Activated CD8-positive, alpha-beta memory T cell treated with anti-CD3 and anti-CD28 coated beads, Interleukin-2, amount 50 U/mL, for 24 hours (primary cell): ENCODE results near the gene KANK3.
"Not testable (repeated sequence)": the region's sequence is repeated elsewhere in the genome, so short reads cannot be mapped to it uniquely, and the experiment has no call there.

Experiments
- DNase-seq: peaks from one replicate; pipeline ENCODE4 v3.0.0-alpha.2; 2020; ENCODE audit errors: extremely low read depth

The KANK3 gene

DNA sequence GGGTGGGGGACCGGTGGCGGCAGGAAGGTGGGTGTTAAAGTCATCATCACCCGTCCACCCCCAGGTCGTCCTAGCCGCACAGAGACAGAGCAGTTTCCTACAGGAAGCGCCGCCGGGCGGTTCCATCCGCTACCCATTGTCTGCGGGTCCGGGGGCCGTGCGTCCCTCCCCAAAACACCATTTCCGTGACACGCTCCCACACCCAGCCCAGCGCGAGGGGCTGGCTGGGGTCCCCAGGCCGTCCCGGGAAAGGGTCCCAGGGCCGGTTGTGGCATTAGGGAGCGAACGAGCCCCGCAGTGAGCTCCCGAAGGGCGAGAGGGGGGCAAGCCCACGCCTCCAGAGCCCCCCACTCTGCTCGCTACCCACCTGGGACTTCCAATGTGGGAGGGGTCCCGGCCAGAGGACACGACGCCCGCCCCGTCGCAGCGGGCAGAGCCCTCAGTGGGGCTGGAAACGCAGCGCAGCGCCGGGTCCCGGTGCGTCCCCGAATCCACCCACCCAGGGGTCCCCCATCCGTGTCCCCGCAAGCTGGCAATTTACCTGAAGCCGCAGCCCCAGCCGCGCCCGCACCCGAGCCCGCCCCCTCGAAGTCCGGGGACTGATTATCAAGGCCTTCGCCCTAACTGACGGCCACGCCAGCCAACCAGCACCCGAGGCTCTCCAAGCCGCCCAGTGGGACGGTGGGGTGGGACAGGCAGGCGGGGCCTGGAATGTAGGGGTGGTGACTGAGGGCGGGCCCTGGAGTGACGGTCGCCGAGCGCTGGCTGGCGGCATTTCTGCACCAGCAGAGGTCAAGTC, at the start of gene KANK3:
Gene KANK3, minus strand, starts transcription at position 579 of the 799 bp plus-strand sequence. CDS start 5,434 bp downstream, outside the sequence.
- peak; percentile 81 for DNase-seq

DNA sequence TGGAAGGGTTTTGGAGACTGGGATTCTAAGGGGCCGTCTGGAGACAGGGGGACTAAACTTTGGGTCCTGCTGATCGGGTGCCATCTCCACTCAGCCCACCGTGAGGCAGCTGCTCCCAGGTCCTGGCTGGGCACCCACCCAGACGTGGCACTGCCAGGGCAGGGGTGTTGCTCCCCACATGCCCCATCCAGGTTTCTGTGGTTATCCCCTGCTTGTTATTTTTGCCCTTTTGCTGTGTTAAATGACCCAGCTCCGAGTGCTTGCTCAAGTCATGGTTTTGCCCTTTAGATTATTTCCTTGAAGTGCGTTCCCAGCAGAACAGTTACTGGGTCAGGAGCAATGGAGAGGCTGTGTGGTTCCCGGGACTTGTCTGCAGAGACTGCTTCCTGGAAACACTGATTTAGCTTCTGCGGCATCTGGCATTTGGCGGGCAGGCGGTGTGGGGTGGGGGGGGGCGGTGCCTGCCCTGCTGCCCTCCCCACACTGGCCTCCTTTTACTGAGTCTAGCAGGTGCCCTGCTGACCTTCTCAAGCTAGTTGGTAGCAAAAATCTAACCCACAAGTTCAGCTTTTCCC, 49.0 kb upstream of the KANK3 start:
- no peak for DNase-seq

DNA sequence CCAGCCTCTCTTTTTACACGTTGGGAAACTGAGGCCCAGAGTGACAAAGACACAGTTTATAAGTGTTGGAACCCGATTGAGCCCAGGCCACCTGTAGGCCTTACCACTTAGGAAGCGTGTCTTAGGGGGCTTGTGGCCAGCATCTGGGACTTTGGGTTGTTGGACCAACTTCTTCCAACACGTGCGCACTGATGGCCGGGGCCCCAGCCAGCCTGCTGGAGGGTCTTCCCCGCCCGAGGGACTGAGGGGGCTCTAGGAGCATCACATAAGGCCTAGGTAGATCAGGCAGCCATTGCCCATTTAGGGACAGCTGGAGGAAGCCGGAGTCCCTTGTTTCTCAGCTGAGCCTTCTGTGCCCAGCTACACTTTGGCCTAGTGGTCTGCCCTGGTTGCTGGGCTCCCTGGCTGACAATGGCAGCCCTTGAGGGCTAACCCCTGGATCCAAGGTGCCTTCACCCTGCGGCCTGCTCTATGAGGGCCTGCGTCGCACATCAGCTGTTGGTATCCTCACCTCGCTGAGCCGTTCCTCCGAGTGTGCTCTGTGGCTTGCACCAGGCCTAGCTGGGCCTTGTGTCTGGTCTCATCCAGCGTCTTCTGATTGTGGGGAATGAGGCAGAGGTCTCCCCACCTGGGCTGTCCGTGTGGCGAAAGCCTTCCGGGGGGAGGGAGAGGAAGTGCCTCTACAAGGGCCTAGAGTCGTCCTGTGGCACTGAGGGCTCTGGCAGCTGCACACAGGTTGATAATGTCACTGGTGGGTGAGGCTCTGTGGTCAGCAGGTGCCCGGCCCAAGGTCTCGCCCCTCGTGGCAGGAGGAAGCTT, 48.3 kb upstream of the KANK3 start:
- no peak for DNase-seq

DNA sequence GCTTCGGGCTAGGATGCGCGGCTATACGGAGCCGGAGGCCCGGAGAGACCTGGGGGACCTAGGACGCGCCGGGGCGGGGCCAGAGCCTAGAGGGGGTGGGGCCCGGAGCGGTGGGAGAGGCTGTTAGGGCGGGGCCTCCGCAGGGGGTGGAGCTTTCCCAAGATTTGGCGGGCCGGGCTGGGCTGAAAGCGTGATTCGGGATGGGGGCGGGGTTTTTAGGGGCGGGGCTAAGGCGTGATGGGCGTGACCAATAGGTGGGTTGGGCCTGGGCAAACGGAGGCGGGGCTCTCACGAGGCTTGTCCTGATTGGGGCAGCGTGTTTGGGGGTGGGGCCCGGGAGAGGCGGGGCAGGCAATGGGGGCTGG, 47.5 kb upstream of the KANK3 start:
- DNase-seq: peak; percentile 73

DNA sequence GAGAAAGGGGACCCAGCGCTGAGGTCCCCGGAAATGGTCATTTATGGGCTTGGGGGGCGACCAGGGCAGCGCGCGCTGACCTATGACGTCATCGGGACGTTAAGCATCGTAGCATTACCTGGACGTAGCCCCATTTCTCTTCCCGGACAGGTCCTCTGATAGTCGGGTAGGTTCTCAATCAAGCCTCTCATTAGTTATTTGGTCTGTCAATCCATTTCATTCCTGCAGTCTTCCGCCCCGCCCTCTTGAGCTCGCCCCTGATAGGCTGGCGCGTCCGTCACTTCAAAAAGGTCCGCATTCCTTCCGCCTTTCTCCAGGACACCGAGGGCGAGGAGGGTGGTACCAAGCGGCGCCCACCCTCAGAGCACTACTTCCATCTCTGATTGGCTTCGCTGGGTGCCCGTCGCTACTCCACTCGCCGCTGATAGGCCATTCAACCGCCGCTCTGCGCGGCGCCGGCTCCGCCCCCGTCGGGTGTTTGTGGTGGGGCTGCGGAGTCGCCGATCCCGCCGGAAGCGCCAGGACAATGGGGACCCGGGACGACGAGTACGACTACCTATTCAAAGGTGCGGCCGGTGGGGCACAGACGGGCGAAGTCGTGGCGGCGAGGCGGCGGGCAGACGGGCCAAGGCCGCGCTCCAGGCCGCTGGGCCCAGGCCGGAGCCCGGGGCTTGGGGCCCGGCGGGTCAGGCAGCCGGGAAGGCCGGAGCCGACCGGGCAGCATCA, 47.0 kb upstream of the KANK3 start, which contains the start of gene RAB11B:
Gene RAB11B, plus strand, starts transcription at position 470 of the 726 bp plus-strand sequence. Its CDS starts 57 bp downstream, at position 527.
- peak; percentile 96 for DNase-seq

DNA sequence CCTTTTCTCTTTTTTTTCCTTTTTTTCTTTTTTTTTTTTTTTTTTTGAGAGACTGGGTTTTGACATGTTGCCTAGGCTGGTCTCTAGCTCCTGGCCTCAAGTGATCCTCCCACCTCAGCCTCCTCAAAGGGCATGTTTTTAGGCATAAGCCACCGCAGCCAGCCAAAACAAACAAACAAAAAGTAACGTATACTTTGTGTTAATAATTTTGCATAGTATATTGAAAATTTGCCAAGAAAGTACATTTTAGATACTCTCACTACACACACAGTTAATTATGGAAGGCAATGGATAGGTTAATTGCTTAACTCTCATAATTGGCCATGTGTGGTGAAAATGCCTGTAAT, 45.5 kb upstream of the KANK3 start:
- no peak for DNase-seq

DNA sequence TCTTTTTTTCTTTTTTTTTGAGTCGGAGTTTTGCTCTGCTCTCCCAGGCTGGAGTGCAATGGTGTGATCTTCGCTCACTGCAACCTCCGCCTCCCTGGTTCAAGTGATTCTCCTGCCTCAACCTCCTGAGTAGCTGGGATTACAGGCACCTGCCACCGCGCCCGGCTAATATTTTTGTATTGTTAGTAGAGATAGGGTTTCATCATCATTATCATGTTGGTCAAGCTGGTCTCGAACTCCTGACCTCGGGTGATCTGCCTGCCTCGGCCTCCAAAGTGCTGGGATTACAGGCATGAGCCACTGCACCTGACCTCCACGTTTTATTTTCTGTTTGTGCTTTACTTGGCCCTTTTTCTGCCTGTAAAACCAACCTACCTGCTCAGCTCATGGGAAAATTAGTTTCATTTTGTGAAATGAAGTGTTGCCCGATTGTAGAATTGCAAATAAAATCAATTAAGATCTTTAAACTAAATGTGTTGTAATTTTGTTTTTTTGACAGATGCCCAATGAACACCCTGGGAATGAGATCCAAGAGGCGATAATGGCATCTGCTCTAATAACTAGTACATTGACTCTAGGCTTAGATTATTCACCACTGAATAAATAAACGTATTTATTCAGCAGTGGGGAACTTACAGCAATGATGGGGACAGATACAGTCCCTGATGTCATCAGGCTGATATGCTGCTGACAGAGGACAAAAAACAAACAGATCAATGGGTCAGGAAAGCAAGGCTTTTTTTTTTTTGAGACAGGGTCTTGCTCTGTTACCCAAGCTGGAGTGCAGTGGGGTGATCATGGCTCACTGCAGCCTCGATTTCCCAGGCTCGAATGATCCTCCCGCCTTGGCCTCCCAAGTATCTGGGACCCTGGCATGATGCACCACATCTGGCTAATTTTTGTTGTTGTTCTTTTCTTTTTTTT, 44.9 kb upstream of the KANK3 start:
- DNase-seq: no peak

DNA sequence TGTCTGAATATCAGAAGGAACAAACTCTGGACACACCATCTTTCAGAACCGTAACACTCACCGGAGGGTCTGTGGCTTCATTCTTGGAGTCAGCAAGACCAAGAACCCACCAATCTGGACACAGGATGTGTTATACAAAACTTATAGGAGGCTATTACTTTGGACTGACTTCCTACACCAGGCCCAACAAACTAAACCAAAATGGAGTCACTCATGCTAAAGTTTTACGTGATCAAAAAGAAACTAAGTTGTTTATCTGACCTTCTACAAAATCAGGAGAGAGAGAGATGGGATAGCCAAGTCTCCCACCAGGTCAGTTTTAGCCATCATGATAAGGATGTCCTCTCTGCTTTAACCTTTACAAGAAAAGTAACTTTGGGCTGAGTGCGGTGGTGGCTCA, 43.9 kb upstream of the KANK3 start:
- no peak for DNase-seq

DNA sequence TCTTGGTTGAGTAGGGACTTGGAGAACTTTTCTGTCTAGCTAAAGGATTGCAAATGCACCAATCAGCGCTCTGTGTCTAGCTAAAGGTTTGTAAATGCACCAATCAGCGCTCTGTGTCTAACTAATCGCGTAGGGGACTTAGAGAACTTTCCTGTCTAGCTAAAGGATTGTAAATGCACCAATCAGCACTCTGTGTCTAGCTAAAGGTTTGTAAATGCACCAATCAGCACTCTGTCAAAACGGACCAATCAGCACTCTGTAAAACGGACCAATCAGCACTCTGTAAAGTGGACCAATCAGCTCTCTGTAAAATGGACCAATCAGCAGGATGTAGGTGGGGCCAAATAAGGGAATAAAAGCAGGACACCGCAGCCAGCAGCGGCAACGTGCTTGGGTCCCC, 43.4 kb upstream of the KANK3 start:
- DNase-seq: not testable (repeated sequence)

DNA sequence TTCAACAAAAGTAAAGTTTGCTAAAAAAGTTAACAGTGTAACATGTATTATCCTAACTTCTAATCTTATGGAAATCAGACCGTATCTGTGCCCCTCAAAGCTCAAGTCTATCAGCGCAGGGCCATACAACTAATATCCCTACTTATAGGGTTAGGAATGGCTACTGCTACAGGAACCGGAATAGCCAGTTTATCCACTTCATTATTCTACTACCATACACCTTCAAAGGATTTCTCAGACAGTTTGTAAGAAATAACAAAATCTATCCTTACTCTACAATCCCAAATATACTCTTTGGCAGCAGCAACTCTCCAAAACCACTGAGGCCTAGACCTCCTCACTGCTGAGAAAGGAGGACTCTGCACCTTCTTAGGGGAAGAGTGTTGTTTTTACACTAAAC, 42.5 kb upstream of the KANK3 start:
- not testable (repeated sequence) for DNase-seq

DNA sequence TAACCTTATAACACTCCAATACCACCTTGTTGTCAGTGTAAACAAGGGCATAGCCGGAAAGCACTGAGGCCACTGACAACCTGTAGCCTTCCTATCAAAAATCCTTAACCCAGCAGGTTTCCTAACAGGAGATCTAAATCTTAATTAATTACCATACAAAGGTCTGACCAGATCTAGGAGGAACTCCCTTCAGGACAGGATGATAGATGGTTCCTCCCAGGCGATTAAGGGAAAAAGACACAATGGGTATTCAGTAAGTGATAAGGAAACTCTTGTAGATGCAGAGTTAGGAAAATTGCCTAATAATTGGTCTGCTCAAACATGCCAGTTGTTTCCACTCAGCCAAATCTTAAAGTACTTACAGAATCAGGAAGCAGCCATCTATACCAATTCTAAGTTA, 42.0 kb upstream of the KANK3 start:
- not testable (repeated sequence) for DNase-seq

DNA sequence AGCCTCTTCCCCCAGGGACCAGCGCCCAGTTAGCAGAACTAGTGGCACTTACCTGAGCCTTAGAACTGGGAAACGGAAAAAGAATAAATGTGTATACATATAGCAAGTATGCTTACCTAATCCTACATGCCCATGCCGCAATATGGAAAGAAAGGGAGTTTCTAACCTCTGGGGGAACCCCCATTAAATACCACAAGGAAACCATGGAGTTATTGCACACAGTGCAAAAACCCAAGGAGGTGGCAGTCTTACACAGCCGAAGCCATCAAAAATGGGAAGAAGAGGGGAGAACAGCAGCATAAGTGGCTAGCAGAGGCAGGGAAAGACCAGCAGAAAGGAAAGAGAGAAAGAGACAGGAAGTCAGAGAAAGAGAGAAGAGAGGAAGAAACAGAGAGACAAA, 41.5 kb upstream of the KANK3 start:
- DNase-seq: not testable (repeated sequence)

DNA sequence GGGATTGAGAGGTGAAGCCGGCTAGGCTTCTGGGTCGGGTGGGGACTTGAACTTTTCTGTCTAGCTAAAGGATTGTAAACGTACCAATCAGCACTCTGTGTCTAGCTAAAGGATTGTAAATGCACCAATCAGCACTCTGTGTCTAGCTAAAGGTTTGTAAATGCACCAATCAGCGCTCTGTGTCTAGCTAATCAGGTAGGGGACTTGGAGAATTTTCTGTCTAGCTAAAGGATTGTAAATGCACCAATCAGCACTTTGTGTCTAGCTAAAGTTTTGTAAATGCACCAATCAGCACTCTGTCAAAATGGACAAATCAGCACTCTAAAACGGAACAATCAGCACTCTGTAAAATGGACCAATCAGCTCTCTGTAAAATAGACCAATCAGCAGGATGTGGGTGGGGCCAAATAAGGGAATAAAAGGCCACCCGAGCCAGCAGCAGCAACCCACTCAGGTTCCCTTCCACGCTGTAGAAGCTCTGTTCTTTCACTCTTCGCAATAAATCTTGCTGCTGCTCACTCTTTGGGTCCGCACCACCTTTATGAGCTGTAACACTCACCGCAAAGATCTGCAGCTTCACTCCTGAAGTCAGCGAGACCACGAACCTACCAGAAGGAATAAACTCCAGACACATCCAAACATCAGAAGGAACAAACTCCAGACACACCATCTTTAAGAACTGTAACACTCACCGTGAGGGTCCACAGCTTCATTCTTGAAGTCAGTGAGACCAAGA, 36.3 kb upstream of the KANK3 start:
- DNase-seq: not testable (repeated sequence)

DNA sequence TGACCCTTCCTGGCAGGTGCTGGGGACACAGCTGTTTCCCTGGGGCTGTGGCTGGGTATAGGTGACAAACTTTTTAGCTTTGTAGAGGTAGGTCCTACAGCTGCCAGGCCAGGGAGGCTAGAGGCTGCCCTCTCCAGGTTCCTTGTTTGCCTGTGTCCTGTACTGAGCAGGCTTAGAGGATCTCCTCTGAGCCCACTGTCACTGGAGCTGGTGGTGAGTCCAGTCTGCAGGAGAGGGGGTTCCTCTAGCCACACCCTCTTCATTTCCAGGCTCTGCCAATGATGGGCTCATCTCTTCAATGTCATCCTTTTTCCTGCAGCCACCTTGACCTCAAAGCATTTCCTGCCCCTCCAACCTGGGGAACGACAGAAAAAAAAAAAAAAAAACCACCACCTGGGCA, 34.5 kb upstream of the KANK3 start:
- DNase-seq: no peak

DNA sequence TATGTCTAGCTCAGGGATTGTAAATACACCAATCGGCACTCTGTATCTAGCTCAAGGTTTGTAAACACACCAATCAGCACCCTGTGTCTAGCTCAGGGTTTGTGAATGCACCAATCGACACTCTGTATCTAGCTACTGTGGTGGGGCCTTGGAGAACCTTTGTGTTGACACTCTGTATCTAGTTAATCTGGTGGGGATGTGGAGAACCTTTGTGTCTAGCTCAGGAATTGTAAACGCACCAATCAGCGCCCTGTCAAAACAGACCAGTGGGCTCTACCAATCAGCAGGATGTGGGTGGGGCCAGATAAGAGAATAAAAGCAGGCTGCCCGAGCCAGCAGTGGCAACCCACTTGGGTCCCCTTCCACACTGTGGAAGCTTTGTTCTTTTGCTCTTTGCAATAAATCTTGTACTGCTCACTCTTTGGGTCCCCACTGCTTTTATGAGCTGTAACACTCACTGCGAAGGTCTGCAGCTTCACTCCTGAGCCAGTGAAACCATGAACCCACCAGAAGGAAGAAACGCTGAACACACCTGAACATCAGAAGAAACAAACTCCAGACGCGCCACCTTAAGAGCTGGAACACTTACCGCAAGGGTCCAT, 33.4 kb upstream of the KANK3 start:
- DNase-seq: not testable (repeated sequence)

DNA sequence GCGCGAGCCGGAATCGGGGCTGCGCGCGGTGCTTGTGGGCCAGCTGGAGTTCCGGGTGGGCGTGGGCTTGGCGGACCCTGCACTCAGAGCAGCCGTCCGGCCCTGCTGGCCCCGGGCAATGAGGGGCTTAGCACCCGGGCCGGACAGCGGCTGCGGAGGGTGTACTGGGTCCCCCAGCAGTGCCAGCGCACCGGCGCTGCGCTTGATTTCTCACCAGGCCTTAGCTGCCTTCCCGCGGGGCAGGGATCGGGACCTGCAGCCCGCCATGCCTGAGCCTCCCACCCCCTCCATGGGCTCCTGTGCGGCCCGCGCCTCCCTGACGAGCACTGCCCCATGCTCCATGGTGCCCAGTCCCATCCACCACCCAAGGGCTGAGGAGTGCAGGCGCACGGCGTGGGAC, 32.7 kb upstream of the KANK3 start:
- DNase-seq: not testable (repeated sequence)

DNA sequence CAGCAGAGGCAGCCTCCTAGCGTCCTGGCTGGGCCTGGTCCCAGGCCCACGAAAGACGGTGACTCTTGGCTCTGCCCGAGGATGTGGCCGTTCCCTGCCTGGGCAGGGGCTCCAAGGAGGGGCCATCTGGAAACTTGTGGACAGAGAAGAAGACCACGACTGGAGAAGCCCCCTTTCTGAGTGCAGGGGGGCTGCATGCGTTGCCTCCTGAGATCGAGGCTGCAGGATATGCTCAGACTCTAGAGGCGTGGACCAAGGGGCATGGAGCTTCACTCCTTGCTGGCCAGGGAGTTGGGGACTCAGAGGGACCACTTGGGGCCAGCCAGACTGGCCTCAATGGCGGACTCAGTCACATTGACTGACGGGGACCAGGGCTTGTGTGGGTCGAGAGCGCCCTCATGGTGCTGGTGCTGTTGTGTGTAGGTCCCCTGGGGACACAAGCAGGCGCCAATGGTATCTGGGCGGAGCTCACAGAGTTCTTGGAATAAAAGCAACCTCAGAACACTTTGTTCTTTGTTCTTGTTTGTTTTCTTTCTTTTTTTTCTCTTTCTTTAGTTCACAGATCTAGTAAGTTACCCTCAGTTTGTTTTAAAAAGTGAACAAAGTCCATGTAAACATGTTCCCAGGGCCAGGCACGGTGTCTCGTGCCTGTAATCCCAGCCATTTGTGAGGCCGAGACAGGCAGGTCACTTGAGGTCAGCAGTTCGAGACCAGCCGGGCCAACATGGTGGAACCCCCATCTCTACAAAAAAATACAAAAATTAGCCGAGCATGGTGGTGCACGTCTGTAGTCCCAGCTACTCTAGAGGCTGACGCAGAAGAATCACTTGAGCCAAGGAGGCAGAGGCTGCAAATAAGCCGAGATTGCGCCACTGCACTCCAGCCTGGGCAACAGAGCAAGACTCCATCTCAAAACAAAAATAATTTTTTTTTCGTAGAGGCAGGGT, 31.1 kb upstream of the KANK3 start:
- DNase-seq: no peak

DNA sequence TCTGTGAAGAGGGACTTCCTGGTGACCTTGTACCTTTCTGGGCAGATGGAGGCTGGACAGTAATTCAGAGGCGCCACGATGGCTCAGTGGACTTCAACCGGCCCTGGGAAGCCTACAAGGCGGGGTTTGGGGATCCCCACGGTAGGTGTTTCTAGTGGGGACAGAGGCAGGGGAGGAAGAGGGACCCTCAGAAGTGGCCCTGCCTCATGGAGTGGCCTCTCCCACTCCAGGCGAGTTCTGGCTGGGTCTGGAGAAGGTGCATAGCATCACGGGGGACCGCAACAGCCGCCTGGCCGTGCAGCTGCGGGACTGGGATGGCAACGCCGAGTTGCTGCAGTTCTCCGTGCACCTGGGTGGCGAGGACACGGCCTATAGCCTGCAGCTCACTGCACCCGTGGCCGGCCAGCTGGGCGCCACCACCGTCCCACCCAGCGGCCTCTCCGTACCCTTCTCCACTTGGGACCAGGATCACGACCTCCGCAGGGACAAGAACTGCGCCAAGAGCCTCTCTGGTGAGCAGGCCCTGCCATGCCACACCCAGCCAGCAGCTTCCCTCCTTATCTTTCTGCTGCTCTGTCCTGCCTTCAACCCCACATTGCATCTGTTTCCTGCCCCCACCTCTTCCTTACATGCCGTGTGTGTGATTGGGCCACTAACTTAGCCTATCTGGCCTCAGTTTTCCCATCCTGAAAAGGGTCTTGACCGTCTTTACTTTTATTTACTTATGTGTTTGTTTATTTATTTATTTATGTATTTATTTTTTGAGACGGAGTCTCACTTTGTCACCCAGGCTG, 28.1 kb upstream of the KANK3 start:
- DNase-seq: no peak
